ENCODE results near the gene SPC24. TPM values are rescaled to one million over a fixed set of nuclear protein-coding genes. Genes with fewer than 3 reads are reported as not detected.
"Not testable (repeated sequence)": the region's sequence is repeated elsewhere in the genome, so short reads cannot be mapped to it uniquely, and the experiment has no call there.

The SPC24 gene
- total RNA-seq, 1 experiment from 2014 or later, result 33.9 TPM

DNA sequence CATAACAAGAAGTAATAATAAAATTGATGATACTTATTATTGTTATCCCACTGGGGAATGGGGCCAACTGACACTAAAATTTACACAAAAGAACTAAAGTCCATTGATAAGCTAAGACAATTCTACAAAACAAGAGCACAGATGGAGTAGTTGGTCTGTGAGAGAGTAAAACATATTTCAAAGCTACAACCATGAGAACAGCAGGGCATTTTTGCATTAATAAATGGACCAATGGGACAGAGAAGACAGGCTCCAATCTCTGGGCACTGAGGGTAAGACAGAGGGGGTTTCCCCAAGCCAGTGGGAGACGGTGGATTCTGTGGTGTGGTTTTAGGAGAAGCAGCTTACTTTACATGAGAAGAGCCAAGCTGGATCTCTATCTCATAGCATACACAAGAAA is 27.4 kb upstream of the SPC24 start:
- H3K9me3 ChIP-seq (ENCODE audit: control insufficient read depth in 1 of 2, insufficient read depth in 1 of 2, low read depth in 1 of 2, low read length in 2 of 2), result no peaks in the 10 kb centered on the region
- H3K9me2 ChIP-seq (ENCODE audit: insufficient read depth), result no peaks in the 10 kb centered on the region
- H2AFZ ChIP-seq (ENCODE audit: low read depth, low read length, poor library complexity, severe bottlenecking), result no peak overlapping the region
- POLR2A ChIA-PET, result no interaction called here
- no peaks in the 10 kb centered on the region for H3K79me2 ChIP-seq (ENCODE audit: insufficient read depth, low read length)
- H3K36me3 ChIP-seq (ENCODE audit: control insufficient read depth in 1 of 2, insufficient read depth in 2 of 2, low read length in 2 of 2), result peaks cover 0 to 4% of the 10 kb centered on the region in 2 experiments; a peak in 2 of 4 replicates
- H3K9ac ChIP-seq (ENCODE audit: low read length), result no peak overlapping the region
- H3K27me3 ChIP-seq (ENCODE audit: insufficient read depth, low read length), result no peaks in the 10 kb centered on the region
- DNase-seq (ENCODE audit: low read depth, low spot score) (no peak), ATAC-seq (no peak)
- H3K4me3 ChIP-seq (replicated peaks in 1 of 2; ENCODE audit: low read depth in 1 of 2, low read length in 2 of 2), result no peak overlapping the region
- H3K4me2 ChIP-seq (ENCODE audit: low read length), result no peak overlapping the region
- H3K4me1 ChIP-seq (ENCODE audit: control insufficient read depth in 1 of 2, insufficient read depth in 2 of 2, low read length in 2 of 2), result peaks cover 0 to 3% of the 10 kb centered on the region in 2 experiments; a peak in 1 of 4 replicates
- CTCF ChIA-PET, result no interaction called here
- intact Hi-C loops (cut with micrococcal nuclease), result no loop called here
- H3K27ac ChIP-seq (ENCODE audit: low read depth, low read length), result no peak overlapping the region
- TF ChIP-seq ZNF274 (IDR thresholded peaks at IDR 0.05; ENCODE audit: low read depth, low read length) (no peak), RAD21 (IDR thresholded peaks at IDR 0.05; ENCODE audit: low read depth) (no peak), SIN3A (IDR thresholded peaks at IDR 0.05; ENCODE audit: low read depth) (no peak), TCF7L2 (IDR thresholded peaks at IDR 0.05; ENCODE audit: borderline replicate concordance, extremely low read depth, insufficient read depth, insufficient read length) (no peak), MAX (IDR thresholded peaks at IDR 0.05) (no peak), CBX3 (IDR thresholded peaks at IDR 0.05; ENCODE audit: low read depth) (0 out of 2 replicates have a peak, but pooled peaks have one; percentile 32), ELF1 (IDR thresholded peaks at IDR 0.05; ENCODE audit: borderline replicate concordance, low read depth) (no peak)
- RAD21 ChIA-PET (ENCODE audit: low non-redundant PET in 1 of 2, low total read pairs in 2 of 2, uncharacterized antibody in 2 of 2, unreplicated experiment in 2 of 2), result no interaction called here
- no TSS peak for BruUV-seq (replicated peaks)
- no peaks in the 10 kb centered on the region for H4K20me1 ChIP-seq (ENCODE audit: insufficient read depth)

DNA sequence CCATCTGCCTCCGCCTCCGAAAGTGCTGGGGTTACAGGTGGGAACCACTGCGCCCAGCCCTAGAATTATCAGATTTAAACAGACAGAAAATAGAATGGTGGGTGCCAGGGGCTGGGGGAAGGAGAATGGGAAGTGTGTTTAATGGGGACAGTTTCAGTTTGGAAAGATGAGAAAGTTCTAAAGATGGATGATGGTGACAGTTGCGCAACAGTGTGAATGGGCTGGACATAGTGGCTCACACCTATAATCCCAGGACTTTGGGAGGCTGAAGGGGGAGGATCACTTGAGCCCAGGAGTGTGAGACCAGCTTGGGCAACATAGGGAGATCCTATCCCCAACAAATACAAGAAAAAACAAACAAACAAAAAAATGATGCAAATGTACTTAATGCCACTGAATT is 25.9 kb upstream of the SPC24 start:
- Histone ChIP-seq H4K20me1 (ENCODE audit: insufficient read depth) (no peaks in the 10 kb centered on the region), H3K36me3 (ENCODE audit: control insufficient read depth in 1 of 2, insufficient read depth in 2 of 2, low read length in 2 of 2) (peaks cover 0 to 6% of the 10 kb centered on the region in 2 experiments; a peak in 2 of 4 replicates), H3K9me3 (ENCODE audit: control insufficient read depth in 1 of 2, insufficient read depth in 1 of 2, low read depth in 1 of 2, low read length in 2 of 2) (no peaks in the 10 kb centered on the region), H3K4me2 (ENCODE audit: low read length) (no peak overlapping the region), H3K9ac (ENCODE audit: low read length) (no peak overlapping the region), H3K79me2 (ENCODE audit: insufficient read depth, low read length) (no peaks in the 10 kb centered on the region), H3K4me3 (replicated peaks in 1 of 2; ENCODE audit: low read depth in 1 of 2, low read length in 2 of 2) (no peak overlapping the region), H2AFZ (ENCODE audit: low read depth, low read length, poor library complexity, severe bottlenecking) (no peak overlapping the region), H3K27ac (ENCODE audit: low read depth, low read length) (no peak overlapping the region), H3K27me3 (ENCODE audit: insufficient read depth, low read length) (no peaks in the 10 kb centered on the region), H3K9me2 (ENCODE audit: insufficient read depth) (no peaks in the 10 kb centered on the region), H3K4me1 (ENCODE audit: control insufficient read depth in 1 of 2, insufficient read depth in 2 of 2, low read length in 2 of 2) (peaks cover 0 to 3% of the 10 kb centered on the region in 2 experiments; a peak in 1 of 4 replicates)
- ChIA-PET RAD21 (ENCODE audit: low non-redundant PET in 1 of 2, low total read pairs in 2 of 2, uncharacterized antibody in 2 of 2, unreplicated experiment in 2 of 2) (no interaction called here), POLR2A (no interaction called here), CTCF (no interaction called here)
- no TSS peak for BruUV-seq (replicated peaks)
- ATAC-seq (no peak), DNase-seq (ENCODE audit: low read depth, low spot score) (no peak)
- intact Hi-C loops (cut with micrococcal nuclease), result no loop called here
- TF ChIP-seq SP1 (IDR thresholded peaks at IDR 0.05; ENCODE audit: low read depth) (no peak), CEBPB (IDR thresholded peaks at IDR 0.05; ENCODE audit: low read depth) (peak; percentile 69), SIN3A (IDR thresholded peaks at IDR 0.05; ENCODE audit: low read depth) (no peak), POLR2AphosphoS5 (IDR thresholded peaks at IDR 0.05; ENCODE audit: low read depth, low read length) (no peak)

- H3K4me2 ChIP-seq (ENCODE audit: low read length); H3K27me3 ChIP-seq (ENCODE audit: insufficient read depth, low read length); H2AFZ ChIP-seq (ENCODE audit: low read depth, low read length, poor library complexity, severe bottlenecking); DNase-seq (ENCODE audit: low read depth, low spot score); H3K79me2 ChIP-seq (ENCODE audit: insufficient read depth, low read length); POLR2A ChIA-PET; H4K20me1 ChIP-seq (ENCODE audit: insufficient read depth); H3K9me3 ChIP-seq (ENCODE audit: control insufficient read depth in 1 of 2, insufficient read depth in 1 of 2, low read depth in 1 of 2, low read length in 2 of 2); intact Hi-C loops (cut with micrococcal nuclease); H3K36me3 ChIP-seq (ENCODE audit: control insufficient read depth in 1 of 2, insufficient read depth in 2 of 2, low read length in 2 of 2); ATAC-seq; CTCF ChIA-PET; RAD21 ChIA-PET (ENCODE audit: low non-redundant PET in 1 of 2, low total read pairs in 2 of 2, uncharacterized antibody in 2 of 2, unreplicated experiment in 2 of 2); H3K9me2 ChIP-seq (ENCODE audit: insufficient read depth); H3K4me1 ChIP-seq (ENCODE audit: control insufficient read depth in 1 of 2, insufficient read depth in 2 of 2, low read length in 2 of 2); H3K4me3 ChIP-seq (replicated peaks in 1 of 2; ENCODE audit: low read depth in 1 of 2, low read length in 2 of 2); H3K27ac ChIP-seq (ENCODE audit: low read depth, low read length); BruUV-seq (replicated peaks); H3K9ac ChIP-seq (ENCODE audit: low read length): not testable (repeated sequence)
These were observed 25.4 kb upstream of the SPC24 start for GRCh38 chr19:11180975-11181374.

Data from HCT116 (cell line).